ENCODE data around the gene EHHADH.

DNA sequence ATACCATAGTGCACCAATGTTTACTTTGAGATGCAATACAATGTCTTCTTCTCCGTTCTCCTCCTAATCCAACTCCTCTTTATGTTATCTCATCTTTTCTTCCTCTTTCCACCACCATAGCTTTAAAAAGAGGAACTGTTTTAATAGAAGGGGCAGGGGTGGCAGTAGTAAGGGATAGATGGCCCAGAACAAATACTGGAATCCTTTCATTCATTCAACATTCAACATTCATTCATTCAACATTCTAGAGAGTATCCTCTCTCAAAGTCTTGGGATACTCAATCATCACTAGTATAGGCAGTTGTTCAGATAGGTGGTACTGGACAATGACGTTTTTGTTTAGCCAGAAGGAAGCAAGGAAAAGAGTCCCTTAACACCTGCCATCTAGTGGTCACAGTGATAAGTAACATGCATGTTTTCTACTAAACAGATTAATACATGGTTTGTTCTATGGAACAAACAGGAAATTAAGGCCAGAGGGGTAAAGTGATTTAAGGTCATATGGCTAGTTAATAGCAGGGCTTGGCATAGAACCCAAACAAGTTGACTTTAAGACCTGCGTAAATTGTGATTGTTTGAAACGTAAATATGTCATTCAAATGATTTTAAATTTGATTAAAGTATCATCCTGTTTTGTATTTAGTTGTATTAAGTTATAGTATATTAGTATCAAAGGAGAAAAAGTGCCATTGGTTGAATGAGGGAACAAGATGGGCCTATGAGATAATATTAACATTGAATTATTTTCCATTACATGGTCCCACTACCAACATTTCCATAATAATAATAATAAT is 26.9 kb upstream of the EHHADH start:
- TF ChIP-seq, protein P1, sequence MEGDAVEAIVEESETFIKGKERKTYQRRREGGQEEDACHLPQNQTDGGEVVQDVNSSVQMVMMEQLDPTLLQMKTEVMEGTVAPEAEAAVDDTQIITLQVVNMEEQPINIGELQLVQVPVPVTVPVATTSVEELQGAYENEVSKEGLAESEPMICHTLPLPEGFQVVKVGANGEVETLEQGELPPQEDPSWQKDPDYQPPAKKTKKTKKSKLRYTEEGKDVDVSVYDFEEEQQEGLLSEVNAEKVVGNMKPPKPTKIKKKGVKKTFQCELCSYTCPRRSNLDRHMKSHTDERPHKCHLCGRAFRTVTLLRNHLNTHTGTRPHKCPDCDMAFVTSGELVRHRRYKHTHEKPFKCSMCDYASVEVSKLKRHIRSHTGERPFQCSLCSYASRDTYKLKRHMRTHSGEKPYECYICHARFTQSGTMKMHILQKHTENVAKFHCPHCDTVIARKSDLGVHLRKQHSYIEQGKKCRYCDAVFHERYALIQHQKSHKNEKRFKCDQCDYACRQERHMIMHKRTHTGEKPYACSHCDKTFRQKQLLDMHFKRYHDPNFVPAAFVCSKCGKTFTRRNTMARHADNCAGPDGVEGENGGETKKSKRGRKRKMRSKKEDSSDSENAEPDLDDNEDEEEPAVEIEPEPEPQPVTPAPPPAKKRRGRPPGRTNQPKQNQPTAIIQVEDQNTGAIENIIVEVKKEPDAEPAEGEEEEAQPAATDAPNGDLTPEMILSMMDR (IDR thresholded peaks at IDR 0.05): peak; percentile 81
- no peak for TF ChIP-seq EZH2 (IDR thresholded peaks at IDR 0.05)
